ENCODE results near the gene MTOR.

- TF ChIP-seq CREB1 (IDR thresholded peaks at IDR 0.05; ENCODE audit: low read depth) (no peak), MAX (IDR thresholded peaks at IDR 0.05; ENCODE audit: low read depth, low read length) (no peak), CREM (IDR thresholded peaks at IDR 0.05; ENCODE audit: low read depth) (no peak), EZH2 (IDR thresholded peaks at IDR 0.05; ENCODE audit: borderline replicate concordance, control insufficient read depth, low read depth, low read length) (no peak), HDAC2 (IDR thresholded peaks at IDR 0.05) (no peak), EP300 (IDR thresholded peaks at IDR 0.05; ENCODE audit: borderline replicate concordance in 1 of 2, control insufficient read depth in 1 of 2, low read depth in 2 of 2, low read length in 2 of 2) (no peak), ZSCAN29 (IDR thresholded peaks at IDR 0.05) (no peak), USF1 (IDR thresholded peaks at IDR 0.05; ENCODE audit: borderline replicate concordance, extremely low read length, insufficient read depth, low read depth, low read length) (no peak), HDAC6 (IDR thresholded peaks at IDR 0.05; ENCODE audit: unreplicated experiment) (no peak)
- TF ChIP-seq, protein P1, sequence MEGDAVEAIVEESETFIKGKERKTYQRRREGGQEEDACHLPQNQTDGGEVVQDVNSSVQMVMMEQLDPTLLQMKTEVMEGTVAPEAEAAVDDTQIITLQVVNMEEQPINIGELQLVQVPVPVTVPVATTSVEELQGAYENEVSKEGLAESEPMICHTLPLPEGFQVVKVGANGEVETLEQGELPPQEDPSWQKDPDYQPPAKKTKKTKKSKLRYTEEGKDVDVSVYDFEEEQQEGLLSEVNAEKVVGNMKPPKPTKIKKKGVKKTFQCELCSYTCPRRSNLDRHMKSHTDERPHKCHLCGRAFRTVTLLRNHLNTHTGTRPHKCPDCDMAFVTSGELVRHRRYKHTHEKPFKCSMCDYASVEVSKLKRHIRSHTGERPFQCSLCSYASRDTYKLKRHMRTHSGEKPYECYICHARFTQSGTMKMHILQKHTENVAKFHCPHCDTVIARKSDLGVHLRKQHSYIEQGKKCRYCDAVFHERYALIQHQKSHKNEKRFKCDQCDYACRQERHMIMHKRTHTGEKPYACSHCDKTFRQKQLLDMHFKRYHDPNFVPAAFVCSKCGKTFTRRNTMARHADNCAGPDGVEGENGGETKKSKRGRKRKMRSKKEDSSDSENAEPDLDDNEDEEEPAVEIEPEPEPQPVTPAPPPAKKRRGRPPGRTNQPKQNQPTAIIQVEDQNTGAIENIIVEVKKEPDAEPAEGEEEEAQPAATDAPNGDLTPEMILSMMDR (IDR thresholded peaks at IDR 0.05 in 2 of 3, conservative IDR thresholded peaks at IDR 0.05 in 1 of 3; ENCODE audit: control insufficient read depth in 2 of 3, extremely low read depth in 1 of 3, insufficient read depth in 1 of 3, low read depth in 3 of 3, low read length in 3 of 3): no peak
- TF ChIP-seq, protein P2, sequence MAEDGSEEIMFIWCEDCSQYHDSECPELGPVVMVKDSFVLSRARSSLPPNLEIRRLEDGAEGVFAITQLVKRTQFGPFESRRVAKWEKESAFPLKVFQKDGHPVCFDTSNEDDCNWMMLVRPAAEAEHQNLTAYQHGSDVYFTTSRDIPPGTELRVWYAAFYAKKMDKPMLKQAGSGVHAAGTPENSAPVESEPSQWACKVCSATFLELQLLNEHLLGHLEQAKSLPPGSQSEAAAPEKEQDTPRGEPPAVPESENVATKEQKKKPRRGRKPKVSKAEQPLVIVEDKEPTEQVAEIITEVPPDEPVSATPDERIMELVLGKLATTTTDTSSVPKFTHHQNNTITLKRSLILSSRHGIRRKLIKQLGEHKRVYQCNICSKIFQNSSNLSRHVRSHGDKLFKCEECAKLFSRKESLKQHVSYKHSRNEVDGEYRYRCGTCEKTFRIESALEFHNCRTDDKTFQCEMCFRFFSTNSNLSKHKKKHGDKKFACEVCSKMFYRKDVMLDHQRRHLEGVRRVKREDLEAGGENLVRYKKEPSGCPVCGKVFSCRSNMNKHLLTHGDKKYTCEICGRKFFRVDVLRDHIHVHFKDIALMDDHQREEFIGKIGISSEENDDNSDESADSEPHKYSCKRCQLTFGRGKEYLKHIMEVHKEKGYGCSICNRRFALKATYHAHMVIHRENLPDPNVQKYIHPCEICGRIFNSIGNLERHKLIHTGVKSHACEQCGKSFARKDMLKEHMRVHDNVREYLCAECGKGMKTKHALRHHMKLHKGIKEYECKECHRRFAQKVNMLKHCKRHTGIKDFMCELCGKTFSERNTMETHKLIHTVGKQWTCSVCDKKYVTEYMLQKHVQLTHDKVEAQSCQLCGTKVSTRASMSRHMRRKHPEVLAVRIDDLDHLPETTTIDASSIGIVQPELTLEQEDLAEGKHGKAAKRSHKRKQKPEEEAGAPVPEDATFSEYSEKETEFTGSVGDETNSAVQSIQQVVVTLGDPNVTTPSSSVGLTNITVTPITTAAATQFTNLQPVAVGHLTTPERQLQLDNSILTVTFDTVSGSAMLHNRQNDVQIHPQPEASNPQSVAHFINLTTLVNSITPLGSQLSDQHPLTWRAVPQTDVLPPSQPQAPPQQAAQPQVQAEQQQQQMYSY (CRISPR knock-in tag; IDR thresholded peaks at IDR 0.05): no peak
Observed at GRCh38 chr1:11179125-11179524, 83.2 kb downstream of the MTOR start.
